Neural progenitor cell (in vitro differentiated cells): ENCODE data around the gene LMF2. TPM values are rescaled to one million over a fixed set of nuclear protein-coding genes. Genes with fewer than 3 reads are reported as not detected.
A peak's percentile ranks its signal among the peaks of the same experiment; 100 is the strongest.

Experiments used
- DNase-seq: peaks from one replicate; pipeline ENCODE4 v3.0.0-alpha.2; 2016; ENCODE audit warnings: low spot score
- H2AFZ ChIP-seq: fragments of 200-600 bp; sonication (generic); replicated peaks from 2 replicates; pipeline ENCODE4 v1.6.1; 2016; ENCODE audit warnings: antibody characterized with exemption
- H3F3A ChIP-seq: fragments of 200-600 bp; sonication (generic); 2 replicates; pipeline ENCODE4 v1.6.1; 2016; ENCODE audit warnings: antibody characterized with exemption, low read depth
- H3K27ac ChIP-seq: fragments of 200-600 bp; sonication (generic); 2 replicates; pipeline ENCODE4 v1.5.1; 2016; ENCODE audit warnings: mild to moderate bottlenecking
- H3K27me3 ChIP-seq: fragments of 200-600 bp; sonication (generic); 2 replicates; pipeline ENCODE4 v1.6.1; 2016; ENCODE audit warnings: mild to moderate bottlenecking, moderate library complexity
- H3K36me3 ChIP-seq: fragments of 200-600 bp; sonication (generic); 2 replicates; pipeline ENCODE4 v1.5.1; 2016
- H3K4me1 ChIP-seq: fragments of 200-600 bp; sonication (generic); 2 replicates; pipeline ENCODE4 v1.6.1; 2016; ENCODE audit warnings: mixed run types
- H3K4me2 ChIP-seq: fragments of 200-600 bp; sonication (generic); 2 replicates; pipeline ENCODE4 v1.6.1; 2016
- H3K4me3 ChIP-seq: fragments of 200-600 bp; sonication (generic); 2 replicates; pipeline ENCODE4 v1.5.1; 2016
- H3K79me2 ChIP-seq: fragments of 200-600 bp; sonication (generic); 2 replicates; pipeline ENCODE4 v1.6.1; 2016; ENCODE audit warnings: low read depth
- H3K9ac ChIP-seq: fragments of 200-600 bp; sonication (generic); 2 replicates; pipeline ENCODE4 v1.6.1; 2016
- H3K9me3 ChIP-seq: fragments of 200-600 bp; sonication (generic); 2 replicates; pipeline ENCODE4 v1.5.1; 2016; ENCODE audit warnings: low read depth
- H4K20me1 ChIP-seq: fragments of 200-600 bp; sonication (generic); 2 replicates; pipeline ENCODE4 v1.6.1; 2016; ENCODE audit warnings: low read depth
- H3K27ac Mint-ChIP-seq: 3 replicates; pipeline ENCODE4 v1.8.0; 2021; ENCODE audit warnings: mixed read lengths
- H3K27me3 Mint-ChIP-seq: 2 replicates; pipeline ENCODE4 v1.8.0; 2022; ENCODE audit warnings: low read depth, mild to moderate bottlenecking, inconsistent platforms, moderate library complexity, mixed read lengths; ENCODE audit not compliant: insufficient read depth
- H3K36me3 Mint-ChIP-seq: 3 replicates; pipeline ENCODE4 v1.8.0; 2021; ENCODE audit warnings: mixed read lengths
- H3K4me1 Mint-ChIP-seq: 3 replicates; pipeline ENCODE4 v1.8.0; 2021; ENCODE audit warnings: mixed read lengths
- H3K4me3 Mint-ChIP-seq: 3 replicates; pipeline ENCODE4 v1.8.0; 2021; ENCODE audit warnings: mild to moderate bottlenecking, moderate library complexity, mixed read lengths
- H3K9me3 Mint-ChIP-seq: 3 replicates; pipeline ENCODE4 v1.8.0; 2020; ENCODE audit warnings: mixed read lengths
- CTCF ChIP-seq: fragments of 200-600 bp; sonication (generic); IDR thresholded peaks from 2 replicates; pipeline ENCODE4 v1.5.1; 2017; ENCODE audit warnings: antibody characterized with exemption, mild to moderate bottlenecking
- EZH2 ChIP-seq: fragments of 200-600 bp; sonication (generic); IDR thresholded peaks from 2 replicates; pipeline ENCODE4 v1.6.1; 2017; ENCODE audit warnings: antibody characterized with exemption, mild to moderate bottlenecking, moderate library complexity
- EZH2phosphoT487 ChIP-seq: fragments of 200-600 bp; sonication (generic); IDR thresholded peaks from 2 replicates; pipeline ENCODE4 v1.6.1; 2017; ENCODE audit warnings: antibody characterized with exemption
- total RNA-seq: library from RNA; depleted of rRNA; stranded (reverse); fragments of >200 nt; gene quantifications from 2 replicates; pipeline ENCODE4 v1.2.3, GENCODE V29; 2015; ENCODE audit warnings: low replicate concordance

The LMF2 gene
- total RNA-seq, 1 donor from 2014 or later, result 7.1 TPM

GRCh38 chr22:50545522-50546325, 38.2 kb upstream of the LMF2 start, which contains the start of gene KLHDC7B:
TSS of gene KLHDC7B (plus strand) at chr22:50545899. CDS start at chr22:50546244, 345 bp downstream.
- H3K27ac Mint-ChIP-seq, result no peak within 1 kb of the TSS
- no peak within 1 kb of the TSS for H2AFZ ChIP-seq

GRCh38 chr22:50544746-50545253, 37.3 kb upstream of the LMF2 start:
- no peak overlapping the region for H3K4me3 Mint-ChIP-seq
- no peaks in the 10 kb centered on the region for H4K20me1 ChIP-seq
- H3K27me3 ChIP-seq, result peaks cover 34% of the 10 kb centered on the region
- no peaks in the 10 kb centered on the region for H3K36me3 ChIP-seq
- no peaks in the 10 kb centered on the region for H3K4me1 ChIP-seq
- H3K9ac ChIP-seq, result no peak overlapping the region
- H3K36me3 Mint-ChIP-seq, result no peaks in the 10 kb centered on the region
- H3K4me1 Mint-ChIP-seq, result no peaks in the 10 kb centered on the region
- H3K9me3 ChIP-seq, result no peaks in the 10 kb centered on the region
- no peak overlapping the region for H3K27ac Mint-ChIP-seq
- no peaks in the 10 kb centered on the region for H3K79me2 ChIP-seq
- peak overlapping the region; percentile 32 for H3K4me3 ChIP-seq
- H3F3A ChIP-seq, result peaks cover 17% of the 10 kb centered on the region
- peak overlapping the region; percentile 67 for H3K4me2 ChIP-seq
- no peak for TF ChIP-seq EZH2phosphoT487
- TF ChIP-seq EZH2, result no peak
- TF ChIP-seq CTCF, result no peak
- H3K27me3 Mint-ChIP-seq, result peaks cover 14% of the 10 kb centered on the region
- no peak for DNase-seq
- no peaks in the 10 kb centered on the region for H3K9me3 Mint-ChIP-seq
- H2AFZ ChIP-seq, result no peak overlapping the region
- H3K27ac ChIP-seq, result no peak overlapping the region

More at GRCh38 chr22:50545522-50546325, 38.2 kb upstream of the LMF2 start, which contains the start of gene KLHDC7B:
- Histone ChIP-seq H3K79me2 (no peaks in the 10 kb centered on the region), H3K9ac (no peak within 1 kb of the TSS), H3K4me2 (no peak within 1 kb of the TSS), H3K4me1 (no peaks in the 10 kb centered on the region), H3K9me3 (no peaks in the 10 kb centered on the region), H3K36me3 (no peaks in the 10 kb centered on the region), H3K27me3 (peaks cover 34% of the 10 kb centered on the region), H3K4me3 (no peak within 1 kb of the TSS), H3F3A (peaks cover 14% of the 10 kb centered on the region), H4K20me1 (no peaks in the 10 kb centered on the region), H3K27ac (no peak within 1 kb of the TSS)
- Mint-ChIP-seq H3K27me3 (peaks cover 14% of the 10 kb centered on the region), H3K9me3 (no peaks in the 10 kb centered on the region), H3K36me3 (no peaks in the 10 kb centered on the region), H3K4me3 (no peak within 1 kb of the TSS), H3K4me1 (no peaks in the 10 kb centered on the region)
- no peak for DNase-seq
- no peak for TF ChIP-seq EZH2
- TF ChIP-seq EZH2phosphoT487, result no peak
- TF ChIP-seq CTCF, result no peak

GRCh38 chr22:50544078-50544745, 36.7 kb upstream of the LMF2 start:
- Histone ChIP-seq H2AFZ (peak overlapping the region; percentile 43), H3K4me2 (peak overlapping the region; percentile 67), H3K36me3 (no peaks in the 10 kb centered on the region), H4K20me1 (no peaks in the 10 kb centered on the region), H3K9me3 (no peaks in the 10 kb centered on the region), H3K27ac (no peak overlapping the region), H3K4me3 (peak overlapping the region; percentile 32), H3K79me2 (no peaks in the 10 kb centered on the region), H3K9ac (no peak overlapping the region), H3K4me1 (no peaks in the 10 kb centered on the region), H3F3A (peaks cover 17% of the 10 kb centered on the region), H3K27me3 (peaks cover 34% of the 10 kb centered on the region)
- no peaks in the 10 kb centered on the region for H3K4me1 Mint-ChIP-seq
- no peaks in the 10 kb centered on the region for H3K9me3 Mint-ChIP-seq
- H3K4me3 Mint-ChIP-seq, result no peak overlapping the region
- no peak for TF ChIP-seq EZH2
- TF ChIP-seq CTCF, result peak; percentile 75
- peak; percentile 93 for DNase-seq
- no peak overlapping the region for H3K27ac Mint-ChIP-seq
- peaks cover 14% of the 10 kb centered on the region for H3K27me3 Mint-ChIP-seq
- H3K36me3 Mint-ChIP-seq, result no peaks in the 10 kb centered on the region
